ENCODE measurements around the gene INPP5A.

INPP5A gene

DNA sequence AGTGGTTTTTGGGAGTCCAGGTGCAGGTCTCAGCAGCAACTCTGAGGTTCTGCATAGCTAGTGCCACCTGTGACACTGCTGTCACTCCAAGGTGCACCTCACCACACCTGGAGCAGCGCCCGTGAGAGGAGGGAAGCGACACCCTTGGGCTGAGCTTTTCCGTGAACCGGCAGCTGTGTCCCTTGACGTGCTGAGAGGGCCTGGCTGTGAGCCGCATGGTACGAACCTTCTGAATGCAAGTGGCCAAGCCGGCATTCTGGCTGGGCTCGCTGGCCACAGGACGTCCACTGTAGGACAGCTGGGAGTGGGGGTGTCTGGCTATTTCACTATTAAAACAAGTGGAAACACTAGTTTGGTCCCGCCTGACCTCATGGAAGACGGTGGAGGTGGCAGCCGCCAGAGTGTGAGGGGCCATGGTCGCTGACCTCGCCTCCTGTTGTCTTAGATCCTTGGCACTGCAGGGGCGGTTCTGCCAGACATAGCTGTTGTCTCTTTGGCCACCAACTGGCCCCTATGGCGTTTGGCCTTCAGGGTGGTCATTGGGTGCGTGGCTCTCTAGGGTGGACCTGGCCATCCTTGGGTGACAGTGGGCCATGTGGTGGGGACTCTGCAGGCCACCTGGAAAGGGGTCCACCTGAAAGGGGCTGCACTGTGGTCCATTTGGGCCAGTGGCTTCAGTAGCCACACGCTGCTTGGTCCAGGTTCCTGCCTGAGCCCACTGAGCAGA, 12.9 kb downstream of the INPP5A start:
- ATAC-seq: no peak
- TF ChIP-seq, protein P1, sequence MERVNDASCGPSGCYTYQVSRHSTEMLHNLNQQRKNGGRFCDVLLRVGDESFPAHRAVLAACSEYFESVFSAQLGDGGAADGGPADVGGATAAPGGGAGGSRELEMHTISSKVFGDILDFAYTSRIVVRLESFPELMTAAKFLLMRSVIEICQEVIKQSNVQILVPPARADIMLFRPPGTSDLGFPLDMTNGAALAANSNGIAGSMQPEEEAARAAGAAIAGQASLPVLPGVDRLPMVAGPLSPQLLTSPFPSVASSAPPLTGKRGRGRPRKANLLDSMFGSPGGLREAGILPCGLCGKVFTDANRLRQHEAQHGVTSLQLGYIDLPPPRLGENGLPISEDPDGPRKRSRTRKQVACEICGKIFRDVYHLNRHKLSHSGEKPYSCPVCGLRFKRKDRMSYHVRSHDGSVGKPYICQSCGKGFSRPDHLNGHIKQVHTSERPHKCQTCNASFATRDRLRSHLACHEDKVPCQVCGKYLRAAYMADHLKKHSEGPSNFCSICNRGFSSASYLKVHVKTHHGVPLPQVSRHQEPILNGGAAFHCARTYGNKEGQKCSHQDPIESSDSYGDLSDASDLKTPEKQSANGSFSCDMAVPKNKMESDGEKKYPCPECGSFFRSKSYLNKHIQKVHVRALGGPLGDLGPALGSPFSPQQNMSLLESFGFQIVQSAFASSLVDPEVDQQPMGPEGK (CRISPR knock-in tag; IDR thresholded peaks at IDR 0.05; ENCODE audit: borderline replicate concordance): no peak
- TF ChIP-seq, protein P2, sequence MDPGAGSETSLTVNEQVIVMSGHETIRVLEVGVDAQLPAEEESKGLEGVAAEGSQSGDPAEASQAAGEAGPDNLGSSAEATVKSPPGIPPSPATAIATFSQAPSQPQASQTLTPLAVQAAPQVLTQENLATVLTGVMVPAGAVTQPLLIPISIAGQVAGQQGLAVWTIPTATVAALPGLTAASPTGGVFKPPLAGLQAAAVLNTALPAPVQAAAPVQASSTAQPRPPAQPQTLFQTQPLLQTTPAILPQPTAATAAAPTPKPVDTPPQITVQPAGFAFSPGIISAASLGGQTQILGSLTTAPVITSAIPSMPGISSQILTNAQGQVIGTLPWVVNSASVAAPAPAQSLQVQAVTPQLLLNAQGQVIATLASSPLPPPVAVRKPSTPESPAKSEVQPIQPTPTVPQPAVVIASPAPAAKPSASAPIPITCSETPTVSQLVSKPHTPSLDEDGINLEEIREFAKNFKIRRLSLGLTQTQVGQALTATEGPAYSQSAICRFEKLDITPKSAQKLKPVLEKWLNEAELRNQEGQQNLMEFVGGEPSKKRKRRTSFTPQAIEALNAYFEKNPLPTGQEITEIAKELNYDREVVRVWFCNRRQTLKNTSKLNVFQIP (CRISPR knock-in tag; IDR thresholded peaks at IDR 0.05; ENCODE audit: borderline replicate concordance, low read depth): no peak
- TF ChIP-seq RARB (CRISPR knock-in tag; IDR thresholded peaks at IDR 0.05) (no peak), PPARA (CRISPR knock-in tag; IDR thresholded peaks at IDR 0.05; ENCODE audit: borderline replicate concordance) (no peak), BACH2 (CRISPR knock-in tag; IDR thresholded peaks at IDR 0.05; ENCODE audit: borderline replicate concordance) (no peak), CSDC2 (CRISPR knock-in tag; IDR thresholded peaks at IDR 0.05) (no peak), ZC3H10 (CRISPR knock-in tag; IDR thresholded peaks at IDR 0.05) (no peak), TOX (CRISPR knock-in tag; IDR thresholded peaks at IDR 0.05; ENCODE audit: borderline replicate concordance) (no peak), ZFP3 (CRISPR knock-in tag; IDR thresholded peaks at IDR 0.05) (no peak), ARNTL (CRISPR knock-in tag; IDR thresholded peaks at IDR 0.05; ENCODE audit: borderline replicate concordance, low read depth) (no peak), GLIS3 (CRISPR knock-in tag; IDR thresholded peaks at IDR 0.05) (no peak), ESRRG (CRISPR knock-in tag; IDR thresholded peaks at IDR 0.05) (no peak), ISL1 (CRISPR knock-in tag; IDR thresholded peaks at IDR 0.05) (no peak), TCF4 (CRISPR knock-in tag; IDR thresholded peaks at IDR 0.05; ENCODE audit: borderline replicate concordance) (no peak), SNAI2 (CRISPR knock-in tag; IDR thresholded peaks at IDR 0.05) (no peak), ZNF565 (CRISPR knock-in tag; conservative IDR thresholded peaks at IDR 0.05; ENCODE audit: low read depth) (no peak), OSR1 (CRISPR knock-in tag; IDR thresholded peaks at IDR 0.05) (no peak)
- TF ChIP-seq, protein P3, sequence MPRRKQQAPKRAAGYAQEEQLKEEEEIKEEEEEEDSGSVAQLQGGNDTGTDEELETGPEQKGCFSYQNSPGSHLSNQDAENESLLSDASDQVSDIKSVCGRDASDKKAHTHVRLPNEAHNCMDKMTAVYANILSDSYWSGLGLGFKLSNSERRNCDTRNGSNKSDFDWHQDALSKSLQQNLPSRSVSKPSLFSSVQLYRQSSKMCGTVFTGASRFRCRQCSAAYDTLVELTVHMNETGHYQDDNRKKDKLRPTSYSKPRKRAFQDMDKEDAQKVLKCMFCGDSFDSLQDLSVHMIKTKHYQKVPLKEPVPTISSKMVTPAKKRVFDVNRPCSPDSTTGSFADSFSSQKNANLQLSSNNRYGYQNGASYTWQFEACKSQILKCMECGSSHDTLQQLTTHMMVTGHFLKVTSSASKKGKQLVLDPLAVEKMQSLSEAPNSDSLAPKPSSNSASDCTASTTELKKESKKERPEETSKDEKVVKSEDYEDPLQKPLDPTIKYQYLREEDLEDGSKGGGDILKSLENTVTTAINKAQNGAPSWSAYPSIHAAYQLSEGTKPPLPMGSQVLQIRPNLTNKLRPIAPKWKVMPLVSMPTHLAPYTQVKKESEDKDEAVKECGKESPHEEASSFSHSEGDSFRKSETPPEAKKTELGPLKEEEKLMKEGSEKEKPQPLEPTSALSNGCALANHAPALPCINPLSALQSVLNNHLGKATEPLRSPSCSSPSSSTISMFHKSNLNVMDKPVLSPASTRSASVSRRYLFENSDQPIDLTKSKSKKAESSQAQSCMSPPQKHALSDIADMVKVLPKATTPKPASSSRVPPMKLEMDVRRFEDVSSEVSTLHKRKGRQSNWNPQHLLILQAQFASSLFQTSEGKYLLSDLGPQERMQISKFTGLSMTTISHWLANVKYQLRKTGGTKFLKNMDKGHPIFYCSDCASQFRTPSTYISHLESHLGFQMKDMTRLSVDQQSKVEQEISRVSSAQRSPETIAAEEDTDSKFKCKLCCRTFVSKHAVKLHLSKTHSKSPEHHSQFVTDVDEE (CRISPR knock-in tag; IDR thresholded peaks at IDR 0.05): no peak
- TF ChIP-seq, protein P4, sequence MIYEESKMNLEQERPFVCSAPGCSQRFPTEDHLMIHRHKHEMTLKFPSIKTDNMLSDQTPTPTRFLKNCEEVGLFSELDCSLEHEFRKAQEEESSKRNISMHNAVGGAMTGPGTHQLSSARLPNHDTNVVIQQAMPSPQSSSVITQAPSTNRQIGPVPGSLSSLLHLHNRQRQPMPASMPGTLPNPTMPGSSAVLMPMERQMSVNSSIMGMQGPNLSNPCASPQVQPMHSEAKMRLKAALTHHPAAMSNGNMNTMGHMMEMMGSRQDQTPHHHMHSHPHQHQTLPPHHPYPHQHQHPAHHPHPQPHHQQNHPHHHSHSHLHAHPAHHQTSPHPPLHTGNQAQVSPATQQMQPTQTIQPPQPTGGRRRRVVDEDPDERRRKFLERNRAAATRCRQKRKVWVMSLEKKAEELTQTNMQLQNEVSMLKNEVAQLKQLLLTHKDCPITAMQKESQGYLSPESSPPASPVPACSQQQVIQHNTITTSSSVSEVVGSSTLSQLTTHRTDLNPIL (CRISPR knock-in tag; IDR thresholded peaks at IDR 0.05; ENCODE audit: low read depth): no peak
- TF ChIP-seq, protein P5, sequence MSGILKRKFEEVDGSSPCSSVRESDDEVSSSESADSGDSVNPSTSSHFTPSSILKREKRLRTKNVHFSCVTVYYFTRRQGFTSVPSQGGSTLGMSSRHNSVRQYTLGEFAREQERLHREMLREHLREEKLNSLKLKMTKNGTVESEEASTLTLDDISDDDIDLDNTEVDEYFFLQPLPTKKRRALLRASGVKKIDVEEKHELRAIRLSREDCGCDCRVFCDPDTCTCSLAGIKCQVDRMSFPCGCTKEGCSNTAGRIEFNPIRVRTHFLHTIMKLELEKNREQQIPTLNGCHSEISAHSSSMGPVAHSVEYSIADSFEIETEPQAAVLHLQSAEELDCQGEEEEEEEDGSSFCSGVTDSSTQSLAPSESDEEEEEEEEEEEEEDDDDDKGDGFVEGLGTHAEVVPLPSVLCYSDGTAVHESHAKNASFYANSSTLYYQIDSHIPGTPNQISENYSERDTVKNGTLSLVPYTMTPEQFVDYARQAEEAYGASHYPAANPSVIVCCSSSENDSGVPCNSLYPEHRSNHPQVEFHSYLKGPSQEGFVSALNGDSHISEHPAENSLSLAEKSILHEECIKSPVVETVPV (CRISPR knock-in tag; IDR thresholded peaks at IDR 0.05): no peak

DNA sequence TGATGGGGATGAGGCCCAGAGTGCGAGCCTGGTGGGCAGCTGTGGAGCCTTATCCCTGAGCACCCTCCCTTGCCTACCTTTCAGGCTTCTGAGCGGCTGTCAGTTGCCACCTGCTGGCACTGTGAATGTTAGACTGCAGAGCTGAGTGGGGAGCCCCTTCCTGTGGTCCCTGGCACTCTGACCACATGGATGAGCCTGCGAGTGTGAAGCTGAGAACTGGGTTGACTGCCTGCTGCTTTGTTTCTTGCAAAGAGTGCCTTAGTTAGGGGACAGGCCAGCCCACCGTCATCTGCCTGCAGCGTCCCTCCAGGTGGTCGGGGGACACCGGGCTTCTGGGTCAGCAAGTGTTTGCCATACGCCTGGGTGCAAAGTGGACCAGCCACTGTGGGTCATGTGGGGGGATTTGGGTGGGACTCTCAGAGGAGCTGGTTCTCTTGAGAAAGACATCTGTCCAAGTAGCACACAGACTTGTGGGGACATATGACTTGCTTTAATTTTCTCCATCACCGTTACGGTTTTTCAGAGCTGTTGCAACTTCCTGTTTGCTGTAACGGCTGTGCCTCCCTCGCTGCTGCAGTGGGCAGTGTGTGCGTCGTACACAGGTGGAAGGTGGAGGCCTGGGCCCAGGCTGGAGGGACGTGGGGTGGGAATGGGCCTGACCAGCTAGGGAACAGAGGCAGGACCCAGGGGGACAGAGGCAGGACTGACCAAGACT, 13.7 kb downstream of the INPP5A start:
- ATAC-seq: no peak
- TF ChIP-seq ZFP30 (CRISPR knock-in tag; IDR thresholded peaks at IDR 0.05) (no peak), PPARA (CRISPR knock-in tag; IDR thresholded peaks at IDR 0.05; ENCODE audit: borderline replicate concordance) (no peak), ZFP3 (CRISPR knock-in tag; IDR thresholded peaks at IDR 0.05) (no peak), ZNF70 (CRISPR knock-in tag; IDR thresholded peaks at IDR 0.05) (no peak), SNAI2 (CRISPR knock-in tag; IDR thresholded peaks at IDR 0.05) (no peak), TCF4 (CRISPR knock-in tag; IDR thresholded peaks at IDR 0.05; ENCODE audit: borderline replicate concordance) (no peak), OSR1 (CRISPR knock-in tag; IDR thresholded peaks at IDR 0.05) (no peak), CSDC2 (CRISPR knock-in tag; IDR thresholded peaks at IDR 0.05) (no peak), BACH2 (CRISPR knock-in tag; IDR thresholded peaks at IDR 0.05; ENCODE audit: borderline replicate concordance) (no peak)
- TF ChIP-seq, protein P2 (CRISPR knock-in tag; IDR thresholded peaks at IDR 0.05; ENCODE audit: borderline replicate concordance, low read depth): no peak
- TF ChIP-seq, protein P4 (CRISPR knock-in tag; IDR thresholded peaks at IDR 0.05; ENCODE audit: low read depth): no peak

Measured in SK-N-SH treated with all-trans-retinoic acid at 6 μM for 48 hours (cell line).